Activated CD4-positive, alpha-beta T cell treated with anti-CD3 and anti-CD28 coated beads for 24 hours (primary cell): Measurements from ENCODE around the gene PITPNM1.
"Not testable (repeated sequence)": the region's sequence is repeated elsewhere in the genome, so short reads cannot be mapped to it uniquely, and the experiment has no call there.

Experiments
- DNase-seq, 2 donors: peaks; one replicate each; pipeline ENCODE4 v3.0.0-alpha.2; 2020; ENCODE audit warnings: low read depth in 2 of 2

The PITPNM1 gene

GRCh38 chr11:67504950-67505581 is at the start of gene PITPNM1:
Gene PITPNM1 (minus strand): TSS chr11:67505363. CDS start chr11:67504180, 1,183 bp downstream.
- DNase-seq = peak; percentile 67 to 73

- DNase-seq = not testable (repeated sequence)
Observed at GRCh38 chr11:67551697-67552096, 46.5 kb upstream of the PITPNM1 start.

GRCh38 chr11:67551127-67551526 is 46.0 kb upstream of the PITPNM1 start:
- no peak for DNase-seq

- no peak for DNase-seq
Observed at GRCh38 chr11:67548555-67549110, 43.5 kb upstream of the PITPNM1 start.

- not testable (repeated sequence) for DNase-seq
Observed at GRCh38 chr11:67548112-67548511, 42.9 kb upstream of the PITPNM1 start.

- DNase-seq = no peak
Observed at GRCh38 chr11:67545280-67545679, 40.1 kb upstream of the PITPNM1 start.

- DNase-seq = no peak
Observed at GRCh38 chr11:67544616-67545242, 39.6 kb upstream of the PITPNM1 start.

- DNase-seq = no peak
Observed at GRCh38 chr11:67543585-67543984, 38.4 kb upstream of the PITPNM1 start.

- no peak for DNase-seq
Observed at GRCh38 chr11:67542971-67543370, 37.8 kb upstream of the PITPNM1 start.

GRCh38 chr11:67542169-67542568 is 37.0 kb upstream of the PITPNM1 start:
- no peak for DNase-seq

GRCh38 chr11:67541198-67541597 is 36.0 kb upstream of the PITPNM1 start:
- DNase-seq = no peak

- DNase-seq = no peak
Observed at GRCh38 chr11:67539550-67539949, 34.4 kb upstream of the PITPNM1 start.

- DNase-seq = no peak
Observed at GRCh38 chr11:67538823-67539505, 33.8 kb upstream of the PITPNM1 start.

GRCh38 chr11:67538306-67538705 is 33.1 kb upstream of the PITPNM1 start:
- DNase-seq = no peak

- no peak for DNase-seq
Observed at GRCh38 chr11:67535561-67535960, 30.4 kb upstream of the PITPNM1 start.

GRCh38 chr11:67534070-67534679 is 29.0 kb upstream of the PITPNM1 start:
- DNase-seq = no peak

- no peak for DNase-seq
Observed at GRCh38 chr11:67532889-67533288, 27.7 kb upstream of the PITPNM1 start.

- DNase-seq = no peak
Observed at GRCh38 chr11:67530282-67530592, 25.1 kb upstream of the PITPNM1 start.

GRCh38 chr11:67528376-67528775 is 23.2 kb upstream of the PITPNM1 start:
- no peak for DNase-seq

GRCh38 chr11:67525275-67525976 is 20.3 kb upstream of the PITPNM1 start:
- DNase-seq = no peak

GRCh38 chr11:67524480-67524808 is 19.3 kb upstream of the PITPNM1 start:
- DNase-seq = no peak
